HepG2 (cell line): Measurements from ENCODE around the gene PDE8B.

ENCODE experiments used
- HNRNPL ChIP-seq: fragments of 200-400 bp; formaldehyde crosslinking; IDR thresholded peaks from 2 replicates; pipeline ENCODE4 v1.6.1; 2017; ENCODE audit warnings: mild to moderate bottlenecking, low read depth, low read length
- ZFY ChIP-seq: sonication (generic); formaldehyde crosslinking; IDR thresholded peaks from 2 replicates; pipeline ENCODE4 v1.4.0; 2020; ENCODE audit warnings: missing genetic modification reagents
- TF ChIP-seq, protein P1 (sequence below): sonication (generic); formaldehyde crosslinking; IDR thresholded peaks from 2 replicates; pipeline ENCODE4 v1.5.0; 2020; ENCODE audit warnings: mild to moderate bottlenecking, missing genetic modification reagents, moderate library complexity

GRCh38 chr5:77358255-77359205, 148.1 kb downstream of the PDE8B start:
- TF ChIP-seq ZFY = no peak
- TF ChIP-seq, protein P1, sequence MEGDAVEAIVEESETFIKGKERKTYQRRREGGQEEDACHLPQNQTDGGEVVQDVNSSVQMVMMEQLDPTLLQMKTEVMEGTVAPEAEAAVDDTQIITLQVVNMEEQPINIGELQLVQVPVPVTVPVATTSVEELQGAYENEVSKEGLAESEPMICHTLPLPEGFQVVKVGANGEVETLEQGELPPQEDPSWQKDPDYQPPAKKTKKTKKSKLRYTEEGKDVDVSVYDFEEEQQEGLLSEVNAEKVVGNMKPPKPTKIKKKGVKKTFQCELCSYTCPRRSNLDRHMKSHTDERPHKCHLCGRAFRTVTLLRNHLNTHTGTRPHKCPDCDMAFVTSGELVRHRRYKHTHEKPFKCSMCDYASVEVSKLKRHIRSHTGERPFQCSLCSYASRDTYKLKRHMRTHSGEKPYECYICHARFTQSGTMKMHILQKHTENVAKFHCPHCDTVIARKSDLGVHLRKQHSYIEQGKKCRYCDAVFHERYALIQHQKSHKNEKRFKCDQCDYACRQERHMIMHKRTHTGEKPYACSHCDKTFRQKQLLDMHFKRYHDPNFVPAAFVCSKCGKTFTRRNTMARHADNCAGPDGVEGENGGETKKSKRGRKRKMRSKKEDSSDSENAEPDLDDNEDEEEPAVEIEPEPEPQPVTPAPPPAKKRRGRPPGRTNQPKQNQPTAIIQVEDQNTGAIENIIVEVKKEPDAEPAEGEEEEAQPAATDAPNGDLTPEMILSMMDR (CRISPR knock-in tag) = no peak
- no peak for TF ChIP-seq HNRNPL
